K562 (cell line): Measurements from ENCODE around the gene ATP6V0C. TPM values are rescaled to one million over a fixed set of nuclear protein-coding genes. Genes with fewer than 3 reads are reported as not detected.
A peak's percentile ranks its signal among the peaks of the same experiment; 100 is the strongest.

Experiments
- BDP1 ChIP-seq: IDR thresholded peaks from 3 replicates; pipeline ENCODE4 v1.6.1; 2011; ENCODE audit not compliant: insufficient read length, insufficient read depth
- EGR1 ChIP-seq: fragments of 450-650 bp; conservative IDR thresholded peaks from 2 replicates; pipeline ENCODE4 v1.6.1; 2017; ENCODE audit warnings: mild to moderate bottlenecking
- ELF4 ChIP-seq: fragments of 450-650 bp; formaldehyde crosslinking; IDR thresholded peaks from 2 replicates; pipeline ENCODE4 v1.4.0; 2022; ENCODE audit warnings: missing genetic modification characterization
- UBTF ChIP-seq, 2 experiments: IDR thresholded peaks; 2 replicates each; pipeline ENCODE4 v1.6.1; 2012; ENCODE audit warnings: improper control_type of control experiment in 2 of 2, low read depth in 2 of 2, low read length in 2 of 2, borderline replicate concordance in 1 of 2
- ZNF586 ChIP-seq: fragments of 450-650 bp; formaldehyde crosslinking; conservative IDR thresholded peaks from 2 replicates; pipeline ENCODE4 v1.4.0; 2020; ENCODE audit warnings: mild to moderate bottlenecking, moderate library complexity
- polyA plus RNA-seq, 8 experiments: library from polyadenylated mRNA; depleted of rRNA in 4 of 8; stranded (reverse) in 5 of 8; unstranded in 3 of 8; fragments of >200 nt; fragmentation: Nextera tagmentation in 2 of 8; fragmentation: Illumina TruSeq in 1 of 8; extraction: Ambion mirVana in 2 of 8; extraction: Trizol in 1 of 8; gene quantifications; 2 replicates each; pipeline versions ENCODE4 v1.2.1 to v1.2.3, GENCODE V29; 2011 to 2014; ENCODE audit warnings: inconsistent platforms in 1 of 8, missing spikeins in 1 of 8
- total RNA-seq, 7 experiments: library from RNA; depleted of rRNA in 6 of 7; stranded (reverse); fragments of >200 nt in 6 of 7; fragmentation: Illumina TruSeq in 2 of 7; extraction: Trizol in 2 of 7; gene quantifications; 2 replicates each; pipeline versions ENCODE4 v1.2.1 to v1.2.3, GENCODE V29; 2011 to 2021; ENCODE audit warnings: low replicate concordance in 1 of 7
- TF ChIP-seq, protein P1 (sequence below): fragments of 200-800 bp; sonication (Bioruptor generic); IDR thresholded peaks from 2 replicates; pipeline ENCODE4 v1.6.1; 2017; ENCODE audit warnings: missing genetic modification characterization, missing compliant biosample characterization

The ATP6V0C gene
- total and polyA plus RNA-seq, 9 of the 15 experiments (the other 6 are each of a cell fraction or from before 2014, with no cell fraction given) = 2.9 to 228 (median 22.7) TPM

DNA sequence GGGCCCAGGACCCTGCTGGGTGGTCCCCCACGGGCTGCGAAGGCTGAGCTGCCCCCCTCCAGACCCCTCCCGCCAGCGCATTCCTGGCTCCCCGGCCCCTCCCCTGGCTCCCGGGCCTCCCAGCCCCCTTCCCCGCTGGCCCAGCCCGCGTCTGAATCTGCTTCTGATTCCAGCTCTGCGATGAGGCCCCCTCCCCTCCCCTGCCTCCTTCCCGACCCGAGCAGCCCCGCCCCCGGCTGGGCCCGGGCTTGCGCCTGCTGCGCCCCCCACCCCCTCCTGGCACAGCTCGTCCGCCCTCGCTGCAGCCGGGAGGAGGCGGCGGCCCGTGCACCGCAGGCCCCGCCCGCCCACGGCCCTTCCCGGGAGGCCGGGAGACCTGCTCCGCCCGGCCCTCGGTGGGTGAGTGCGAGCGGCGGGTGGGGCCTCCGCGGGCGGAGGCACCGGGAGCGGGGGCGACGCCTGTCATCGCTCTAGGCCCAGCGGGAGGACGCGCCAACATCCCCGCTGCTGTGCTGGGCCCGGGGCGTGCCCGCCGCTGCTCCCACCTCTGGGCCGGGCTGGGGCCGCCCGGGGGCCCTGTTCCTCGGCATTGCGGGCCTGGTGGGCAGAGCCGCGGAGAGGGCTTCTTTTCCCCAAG, 42.6 kb upstream of the ATP6V0C start, which contains the start of gene NTN3 (continued):
- TF ChIP-seq BDP1 (no peak), EGR1 (peak; percentile 55), UBTF (IDR thresholded peaks at IDR 0.05; ENCODE audit: borderline replicate concordance in 1 of 2, low read depth in 2 of 2, low read length in 2 of 2) (0 out of 4 replicates have a peak, but pooled peaks of 1 of the 2 experiments have one; percentile 61), ELF4 (CRISPR knock-in tag) (no peak), ZNF586 (CRISPR knock-in tag) (no peak)
- TF ChIP-seq, protein P1, sequence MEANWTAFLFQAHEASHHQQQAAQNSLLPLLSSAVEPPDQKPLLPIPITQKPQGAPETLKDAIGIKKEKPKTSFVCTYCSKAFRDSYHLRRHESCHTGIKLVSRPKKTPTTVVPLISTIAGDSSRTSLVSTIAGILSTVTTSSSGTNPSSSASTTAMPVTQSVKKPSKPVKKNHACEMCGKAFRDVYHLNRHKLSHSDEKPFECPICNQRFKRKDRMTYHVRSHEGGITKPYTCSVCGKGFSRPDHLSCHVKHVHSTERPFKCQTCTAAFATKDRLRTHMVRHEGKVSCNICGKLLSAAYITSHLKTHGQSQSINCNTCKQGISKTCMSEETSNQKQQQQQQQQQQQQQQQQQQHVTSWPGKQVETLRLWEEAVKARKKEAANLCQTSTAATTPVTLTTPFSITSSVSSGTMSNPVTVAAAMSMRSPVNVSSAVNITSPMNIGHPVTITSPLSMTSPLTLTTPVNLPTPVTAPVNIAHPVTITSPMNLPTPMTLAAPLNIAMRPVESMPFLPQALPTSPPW (CRISPR knock-in tag) = peak; percentile 58
